ENCODE measurements around the gene ASPDH.

DNA sequence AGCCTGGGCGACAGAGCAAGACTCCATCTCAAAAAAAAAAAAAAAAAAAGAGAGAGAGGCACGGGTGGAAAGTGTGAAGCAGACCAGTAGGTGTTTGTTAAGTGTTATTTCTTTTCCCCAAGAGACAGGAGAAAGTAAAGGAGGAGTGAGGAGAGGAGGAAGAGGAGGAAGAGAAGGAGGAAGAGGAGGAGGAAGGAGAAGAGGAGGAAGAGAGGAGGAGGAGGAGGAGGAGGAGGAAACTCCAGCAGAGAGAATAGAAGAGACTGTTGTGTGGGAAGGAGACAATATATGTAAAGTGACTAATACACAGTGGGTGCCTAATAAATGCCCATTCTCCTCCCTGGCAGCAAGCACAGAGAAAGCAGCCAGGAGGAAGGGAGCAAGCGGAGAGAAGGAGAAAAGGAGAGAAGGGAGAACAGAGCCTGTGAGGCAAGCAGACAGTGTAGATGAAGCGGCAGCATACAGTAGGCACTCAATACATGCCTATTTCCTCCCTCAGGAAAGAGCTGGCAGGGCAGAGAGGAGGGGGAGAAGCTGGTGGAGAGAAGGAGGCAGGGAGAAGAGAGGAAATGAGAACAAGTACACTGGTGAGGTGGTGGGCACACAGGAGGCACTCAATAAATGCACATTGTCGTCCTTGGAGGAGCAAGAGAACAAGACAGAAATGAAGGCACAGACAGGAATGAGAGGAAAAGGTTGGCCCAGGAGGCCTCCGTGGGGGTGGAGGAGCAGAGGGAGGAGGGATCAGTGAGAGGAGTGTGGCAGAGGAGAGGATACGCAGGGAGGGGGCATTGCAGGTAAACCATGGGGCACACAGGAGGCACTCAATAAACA lies 19.3 kb downstream of the ASPDH start:
- TF ChIP-seq, protein P1, sequence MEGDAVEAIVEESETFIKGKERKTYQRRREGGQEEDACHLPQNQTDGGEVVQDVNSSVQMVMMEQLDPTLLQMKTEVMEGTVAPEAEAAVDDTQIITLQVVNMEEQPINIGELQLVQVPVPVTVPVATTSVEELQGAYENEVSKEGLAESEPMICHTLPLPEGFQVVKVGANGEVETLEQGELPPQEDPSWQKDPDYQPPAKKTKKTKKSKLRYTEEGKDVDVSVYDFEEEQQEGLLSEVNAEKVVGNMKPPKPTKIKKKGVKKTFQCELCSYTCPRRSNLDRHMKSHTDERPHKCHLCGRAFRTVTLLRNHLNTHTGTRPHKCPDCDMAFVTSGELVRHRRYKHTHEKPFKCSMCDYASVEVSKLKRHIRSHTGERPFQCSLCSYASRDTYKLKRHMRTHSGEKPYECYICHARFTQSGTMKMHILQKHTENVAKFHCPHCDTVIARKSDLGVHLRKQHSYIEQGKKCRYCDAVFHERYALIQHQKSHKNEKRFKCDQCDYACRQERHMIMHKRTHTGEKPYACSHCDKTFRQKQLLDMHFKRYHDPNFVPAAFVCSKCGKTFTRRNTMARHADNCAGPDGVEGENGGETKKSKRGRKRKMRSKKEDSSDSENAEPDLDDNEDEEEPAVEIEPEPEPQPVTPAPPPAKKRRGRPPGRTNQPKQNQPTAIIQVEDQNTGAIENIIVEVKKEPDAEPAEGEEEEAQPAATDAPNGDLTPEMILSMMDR (IDR thresholded peaks at IDR 0.05 in 2 of 3, conservative IDR thresholded peaks at IDR 0.05 in 1 of 3; ENCODE audit: borderline replicate concordance in 1 of 3, insufficient read depth in 1 of 3, low read depth in 2 of 3, low read length in 2 of 3), result no peak
- no peak for TF ChIP-seq SRF (IDR thresholded peaks at IDR 0.05; ENCODE audit: low read depth)
- no peak for TF ChIP-seq EZH2 (IDR thresholded peaks at IDR 0.05)
- TF ChIP-seq RAD21 (IDR thresholded peaks at IDR 0.05; ENCODE audit: low read depth), result no peak
- no peak for TF ChIP-seq CEBPB (IDR thresholded peaks at IDR 0.05; ENCODE audit: low read depth)
- TF ChIP-seq ZNF274 (IDR thresholded peaks at IDR 0.05; ENCODE audit: low read depth, low read length), result no peak
- TF ChIP-seq EGR1 (IDR thresholded peaks at IDR 0.05; ENCODE audit: low read depth), result no peak
- no peak for TF ChIP-seq EZH2phosphoT487 (IDR thresholded peaks at IDR 0.05; ENCODE audit: borderline replicate concordance)
